ENCODE results near the gene CDA.

GRCh38 chr1:20663969-20664715 is 75.2 kb downstream of the CDA start:
- TF ChIP-seq REST (IDR thresholded peaks at IDR 0.05; ENCODE audit: insufficient read depth in 1 of 2, low read depth in 2 of 2, low read length in 1 of 2) (no peak), CTCF (IDR thresholded peaks at IDR 0.05) (no peak), SIN3A (IDR thresholded peaks at IDR 0.05; ENCODE audit: borderline replicate concordance, insufficient read depth, low read depth, low read length) (no peak), POLR2AphosphoS5 (IDR thresholded peaks at IDR 0.05; ENCODE audit: low read depth, low read length) (no peak), TCF7L2 (IDR thresholded peaks at IDR 0.05; ENCODE audit: low read depth, low read length) (no peak)

All from Panc1 (cell line).